ENCODE data around the gene UBASH3A.

The UBASH3A gene

GRCh38 chr21:42492201-42492600 is 88.5 kb downstream of the UBASH3A start:
- in situ Hi-C loops (cut with MboI; ENCODE audit: low pct_unique_long_range_greater_than_20kb, low sequenced_read_pairs) = no loop called here
- DNase-seq = no peak

DNA sequence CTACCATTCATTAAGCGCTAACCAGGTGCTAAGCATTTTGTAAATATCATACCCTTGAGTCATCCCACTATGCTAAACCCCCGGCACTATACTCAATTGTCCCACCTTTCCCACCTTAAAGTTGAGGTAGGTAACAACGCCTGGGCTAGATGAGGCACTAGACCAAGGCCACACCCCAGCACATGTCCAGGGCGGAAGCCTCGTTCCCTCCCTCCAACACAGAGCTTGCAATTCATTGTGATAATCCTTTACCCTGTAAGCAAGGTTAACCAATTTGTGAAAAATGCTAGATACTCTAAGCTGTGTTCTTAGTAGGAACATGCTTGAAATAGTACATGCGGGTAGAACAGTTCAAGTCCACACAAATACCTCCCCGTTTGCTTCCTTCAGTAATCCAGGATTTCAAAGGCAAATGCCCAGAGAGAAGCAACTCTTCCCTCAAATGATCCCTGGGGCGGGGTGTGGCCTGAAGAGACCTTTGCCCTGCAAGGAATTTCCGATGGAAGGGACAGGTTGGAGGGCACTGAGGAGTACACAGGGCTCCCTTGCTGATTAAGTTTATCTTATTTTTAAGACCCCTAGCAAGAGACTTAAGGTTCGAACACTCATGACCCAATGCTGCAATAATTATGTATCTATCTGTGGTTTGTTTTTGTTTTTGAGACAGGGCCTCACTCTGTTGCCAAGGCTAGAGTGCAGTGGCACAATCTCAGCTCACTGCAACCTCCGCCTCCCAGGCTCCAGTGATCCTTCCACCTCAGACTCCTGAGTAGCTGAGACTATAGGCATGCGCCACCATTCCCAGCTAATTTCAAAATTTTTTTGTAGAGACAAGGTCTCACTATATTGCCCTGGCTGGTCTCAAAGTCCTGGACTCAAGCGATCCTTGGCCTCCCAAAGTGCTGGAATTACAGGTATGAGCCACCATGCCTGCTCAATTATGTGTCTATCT is 89.7 kb downstream of the UBASH3A start:
- in situ Hi-C loops (cut with MboI; ENCODE audit: low pct_unique_long_range_greater_than_20kb, low sequenced_read_pairs) = no loop called here
- no peak for DNase-seq

DNA sequence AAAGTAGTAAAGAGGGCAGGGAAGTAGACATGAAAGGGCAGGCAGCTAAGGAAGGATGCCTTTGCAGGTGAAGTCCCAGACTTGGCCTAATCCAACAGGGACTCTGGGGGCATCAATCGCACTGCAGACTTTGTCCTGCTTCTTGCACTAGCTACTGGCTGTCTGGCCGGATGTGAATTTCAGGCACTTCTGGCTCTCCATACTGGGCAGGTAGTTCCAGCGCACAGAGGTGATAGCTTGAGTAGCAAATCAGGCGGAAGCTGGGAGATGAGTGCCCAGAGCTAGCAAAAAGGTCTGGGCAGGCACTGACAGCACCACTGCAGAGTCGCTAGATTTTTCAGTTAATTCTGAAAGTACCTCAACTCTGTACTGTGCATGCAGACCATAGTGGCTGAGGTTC is 91.3 kb downstream of the UBASH3A start:
- no peak for DNase-seq
- in situ Hi-C loops (cut with MboI; ENCODE audit: low pct_unique_long_range_greater_than_20kb, low sequenced_read_pairs) = no loop called here

- DNase-seq = no peak
- in situ Hi-C loops (cut with MboI; ENCODE audit: low pct_unique_long_range_greater_than_20kb, low sequenced_read_pairs) = no loop called here
Measured at GRCh38 chr21:42495765-42496119, 92.0 kb downstream of the UBASH3A start.

DNA sequence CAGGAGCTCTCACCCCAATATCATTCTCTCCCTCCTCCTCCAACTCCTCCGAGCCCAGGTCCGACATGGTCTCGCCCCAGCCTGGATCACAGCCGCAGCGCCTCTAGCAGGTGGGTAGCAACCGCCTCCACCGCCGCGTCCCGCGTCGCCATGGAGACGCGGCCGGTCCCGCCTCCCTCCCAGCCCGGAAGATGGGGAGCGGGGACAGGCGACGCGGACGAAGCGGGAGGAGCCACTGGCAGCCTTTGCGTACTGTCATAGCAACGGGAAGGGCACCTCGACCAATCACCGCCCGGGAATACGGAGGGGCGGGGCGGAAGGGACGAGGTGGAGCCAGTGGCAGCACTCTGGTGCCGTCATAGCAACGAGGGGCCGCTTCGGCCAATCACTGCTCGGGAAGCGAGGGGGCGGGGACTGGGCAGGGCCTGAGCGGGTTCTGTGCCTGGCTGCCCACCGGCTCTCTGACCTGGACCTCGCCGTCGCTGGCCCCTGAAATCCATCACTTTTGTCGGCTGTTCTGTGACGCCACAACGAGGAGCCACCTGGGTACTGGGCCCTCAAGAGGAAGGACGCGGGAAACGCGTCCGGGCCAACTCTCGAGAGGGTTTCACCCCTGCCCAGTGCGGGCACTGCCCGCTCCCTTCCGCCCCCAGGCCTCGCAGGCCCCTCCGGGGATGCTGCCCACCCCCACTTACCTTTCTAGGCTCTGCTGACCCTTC is 92.6 kb downstream of the UBASH3A start, which contains the start of gene RSPH1:
RSPH1 (minus strand) TSS at position 105 of the 719 bp plus-strand sequence; CDS start at position 67, 38 bp downstream.
- in situ Hi-C loops (cut with MboI; ENCODE audit: low pct_unique_long_range_greater_than_20kb, low sequenced_read_pairs) = no loop called here
- DNase-seq = peak; percentile 99

DNA sequence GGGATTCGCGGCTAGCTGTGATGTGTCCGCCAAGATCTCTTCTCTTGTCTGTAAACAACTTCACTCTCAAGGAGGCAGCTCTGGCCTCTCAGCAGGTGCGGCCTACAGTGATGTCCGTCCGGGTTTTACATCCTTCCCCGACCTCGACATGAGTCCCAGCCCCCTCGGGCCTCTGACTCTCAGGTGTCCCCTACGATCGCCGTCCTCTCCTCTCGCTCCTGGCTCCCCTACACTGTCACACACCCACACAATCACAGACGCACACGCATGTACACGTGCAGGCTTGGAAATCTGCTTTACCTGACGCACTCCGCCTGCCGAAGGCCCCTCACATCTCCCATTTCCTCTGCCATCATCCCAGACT is 93.1 kb downstream of the UBASH3A start:
- in situ Hi-C loops (cut with MboI; ENCODE audit: low pct_unique_long_range_greater_than_20kb, low sequenced_read_pairs) = no loop called here

More for the DNA sequence above, 93.1 kb downstream of the UBASH3A start:
- DNase-seq = no peak

Data from KBM-7 (cell line).